CD4-positive, CD25-positive, alpha-beta regulatory T cell (primary cell): ENCODE measurements around the gene E2F1. TPM values are rescaled to one million over a fixed set of nuclear protein-coding genes. Genes with fewer than 3 reads are reported as not detected.

Source experiments
- ATAC-seq, 2 donors: fragments of 150-1000 bp; cut with Tn5 transposase; one replicate each; pipeline ENCODE4 v1.10.0; 2021; ENCODE audit warnings: low read depth in 2 of 2, moderate number of reproducible peaks in 2 of 2, moderate library complexity in 1 of 2
- DNase-seq, 3 donors: peaks; one replicate each; pipeline versions ENCODE4 v3.0.0 to v3.0.0-alpha.2; 2012 to 2022; ENCODE audit warnings: mixed read lengths in 1 of 3
- H3K27ac ChIP-seq: one replicate; pipeline ENCODE4 v1.7.0; 2013; ENCODE audit warnings: mild to moderate bottlenecking, low read length; ENCODE audit not compliant: insufficient read depth, poor library complexity, severe bottlenecking
- H3K27me3 ChIP-seq: one replicate; pipeline ENCODE4 v1.7.0; 2013; ENCODE audit warnings: low read length; ENCODE audit not compliant: control insufficient read depth, insufficient read depth
- H3K36me3 ChIP-seq: one replicate; pipeline ENCODE4 v1.7.0; 2013; ENCODE audit warnings: mild to moderate bottlenecking, low read length, moderate library complexity; ENCODE audit not compliant: control insufficient read depth, insufficient read depth
- H3K4me1 ChIP-seq: 2 replicates; pipeline ENCODE4 v1.7.0; 2013; ENCODE audit warnings: mild to moderate bottlenecking, low read length; ENCODE audit not compliant: insufficient read depth, control insufficient read depth, poor library complexity, severe bottlenecking
- H3K4me3 ChIP-seq: one replicate; pipeline ENCODE4 v1.7.0; 2013; ENCODE audit warnings: low read depth, mild to moderate bottlenecking, low read length, moderate library complexity
- H3K9me3 ChIP-seq, 2 experiments: 1 replicate in 1 of 2; 2 replicates in 1 of 2; pipeline ENCODE4 v1.7.0; 2013; ENCODE audit warnings: low read length in 2 of 2, mild to moderate bottlenecking in 1 of 2, moderate library complexity in 1 of 2; ENCODE audit not compliant: control insufficient read depth in 2 of 2
- H3K27ac Mint-ChIP-seq, 3 donors: one replicate each; pipeline ENCODE4 v1.8.0; 2020 to 2022; ENCODE audit warnings: mild to moderate bottlenecking in 3 of 3, mixed read lengths in 3 of 3, moderate library complexity in 2 of 3
- H3K27me3 Mint-ChIP-seq: one replicate; pipeline ENCODE4 v1.8.0; 2022; ENCODE audit warnings: mild to moderate bottlenecking, mixed read lengths
- H3K36me3 Mint-ChIP-seq: one replicate; pipeline ENCODE4 v1.8.0; 2020; ENCODE audit warnings: mixed read lengths
- H3K4me1 Mint-ChIP-seq, 4 donors: one replicate each; pipeline ENCODE4 v1.8.0; 2020 to 2022; ENCODE audit warnings: mixed read lengths in 4 of 4, mild to moderate bottlenecking in 1 of 4
- H3K4me3 Mint-ChIP-seq, 4 donors: one replicate each; pipeline ENCODE4 v1.8.0; 2020 to 2022; ENCODE audit warnings: mild to moderate bottlenecking in 4 of 4, mixed read lengths in 4 of 4, moderate library complexity in 3 of 4
- H3K9me3 Mint-ChIP-seq, 7 donors: one replicate each; pipeline ENCODE4 v1.8.0; 2020 to 2022; ENCODE audit warnings: mixed read lengths in 7 of 7, mild to moderate bottlenecking in 3 of 7, moderate library complexity in 2 of 7
- polyA plus RNA-seq, 4 donors: library from polyadenylated mRNA; unstranded; fragments of 300-500 nt; fragmentation: Illumina TruSeq; gene quantifications; one replicate each; pipeline ENCODE4 v1.2.3, GENCODE V29; 2021
- total RNA-seq: library from RNA; stranded (reverse); gene quantifications from one replicate; pipeline ENCODE4 v1.2.3, GENCODE V29; 2022

The E2F1 gene
- total and polyA plus RNA-seq, 5 donors from 2014 or later: 0.48 to 3.1 (median 0.94) TPM

DNA sequence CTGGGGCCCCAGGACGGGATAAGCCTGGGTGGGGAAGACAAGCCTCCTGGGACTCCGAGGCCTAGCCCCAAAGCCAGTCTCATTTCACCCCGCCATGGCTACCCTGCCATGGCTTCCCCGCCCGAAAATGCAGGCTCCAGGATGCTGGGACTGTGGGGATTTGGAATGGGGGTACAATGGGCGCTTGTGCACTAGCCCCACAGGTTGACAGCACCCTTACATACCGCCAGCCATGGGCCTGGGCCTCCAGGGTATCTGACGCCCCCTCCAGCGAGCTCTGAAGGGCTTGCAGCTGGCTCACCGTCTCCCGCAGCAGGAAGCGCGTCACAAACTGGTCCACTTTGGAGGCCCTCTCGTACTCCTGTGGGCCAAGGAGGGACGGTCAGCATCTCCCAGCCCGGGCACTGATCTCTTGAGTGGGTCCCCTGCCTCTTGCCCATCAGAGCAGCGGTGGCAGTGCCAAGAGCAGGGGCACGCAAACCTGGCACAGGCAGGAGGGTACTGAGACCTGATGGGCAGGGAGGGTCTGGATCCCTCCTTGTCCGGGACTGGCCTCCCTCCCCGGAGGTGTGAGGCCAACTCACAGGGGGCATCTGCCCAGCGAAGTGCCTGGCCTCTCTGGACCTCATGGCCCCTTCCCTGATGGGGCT, 26.0 kb downstream of the E2F1 start:
- no peaks in the 10 kb centered on the region for H3K9me3 Mint-ChIP-seq
- H3K4me3 ChIP-seq: no peak overlapping the region
- no peak overlapping the region for H3K27ac ChIP-seq
- no peak for ATAC-seq
- H3K4me3 Mint-ChIP-seq: peak overlapping the region in 1 of 4 donors; percentile 80
- DNase-seq: no peak
- H3K9me3 ChIP-seq: no peaks in the 10 kb centered on the region
- no peaks in the 10 kb centered on the region for H3K27me3 Mint-ChIP-seq
- no peaks in the 10 kb centered on the region for H3K36me3 ChIP-seq
- H3K4me1 Mint-ChIP-seq: peaks cover 6 to 27% (median 17%) of the 10 kb centered on the region in 4 donors
- no peaks in the 10 kb centered on the region for H3K27me3 ChIP-seq
- peaks cover 30% of the 10 kb centered on the region for H3K4me1 ChIP-seq
- no peak overlapping the region for H3K27ac Mint-ChIP-seq
- no peaks in the 10 kb centered on the region for H3K36me3 Mint-ChIP-seq

DNA sequence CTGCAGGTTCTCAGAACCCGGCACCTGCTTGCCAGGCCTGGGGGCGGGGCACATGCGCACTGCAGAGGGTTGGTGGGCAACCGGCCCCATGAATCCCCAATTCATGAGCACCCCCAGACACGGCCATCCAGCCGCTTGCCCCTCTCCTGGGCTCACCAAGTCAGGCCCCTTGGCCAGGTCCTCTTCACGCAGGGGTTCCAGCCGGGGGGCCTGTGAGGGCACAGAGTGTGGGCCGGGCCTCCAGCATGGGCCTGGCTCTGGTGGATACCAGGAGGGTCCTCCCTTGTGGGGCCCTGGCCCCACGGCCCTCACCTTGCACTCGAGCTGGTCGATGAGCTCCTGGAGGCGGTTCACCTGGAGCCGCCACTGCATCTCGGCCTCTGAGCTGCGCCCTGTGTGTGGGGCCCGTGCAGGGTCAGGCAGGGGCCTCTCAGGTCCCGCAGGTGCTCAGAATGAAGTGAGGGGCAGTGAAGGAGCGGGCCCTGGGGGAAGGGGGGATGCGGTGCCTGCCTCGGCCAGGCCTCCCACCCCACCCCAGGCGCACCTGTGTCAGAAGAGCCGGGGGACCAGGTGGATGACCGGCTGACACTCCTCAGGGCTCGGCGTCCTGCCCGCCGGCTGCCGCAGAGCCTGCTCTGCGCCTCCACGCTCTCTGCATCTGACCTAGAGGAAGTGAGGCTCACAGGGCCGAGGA, 26.7 kb downstream of the E2F1 start:
- no peak overlapping the region for H3K27ac Mint-ChIP-seq
- H3K4me3 Mint-ChIP-seq: no peak overlapping the region
- H3K9me3 Mint-ChIP-seq: no peaks in the 10 kb centered on the region
- ATAC-seq: no peak
- no peaks in the 10 kb centered on the region for H3K36me3 ChIP-seq
- no peak for DNase-seq
- no peaks in the 10 kb centered on the region for H3K9me3 ChIP-seq
- peaks cover 2 to 20% (median 11%) of the 10 kb centered on the region in 4 donors for H3K4me1 Mint-ChIP-seq
- H3K27ac ChIP-seq: no peak overlapping the region
- no peaks in the 10 kb centered on the region for H3K36me3 Mint-ChIP-seq
- H3K27me3 Mint-ChIP-seq: no peaks in the 10 kb centered on the region
- H3K4me1 ChIP-seq: peaks cover 26% of the 10 kb centered on the region
- no peak overlapping the region for H3K4me3 ChIP-seq
- H3K27me3 ChIP-seq: no peaks in the 10 kb centered on the region

DNA sequence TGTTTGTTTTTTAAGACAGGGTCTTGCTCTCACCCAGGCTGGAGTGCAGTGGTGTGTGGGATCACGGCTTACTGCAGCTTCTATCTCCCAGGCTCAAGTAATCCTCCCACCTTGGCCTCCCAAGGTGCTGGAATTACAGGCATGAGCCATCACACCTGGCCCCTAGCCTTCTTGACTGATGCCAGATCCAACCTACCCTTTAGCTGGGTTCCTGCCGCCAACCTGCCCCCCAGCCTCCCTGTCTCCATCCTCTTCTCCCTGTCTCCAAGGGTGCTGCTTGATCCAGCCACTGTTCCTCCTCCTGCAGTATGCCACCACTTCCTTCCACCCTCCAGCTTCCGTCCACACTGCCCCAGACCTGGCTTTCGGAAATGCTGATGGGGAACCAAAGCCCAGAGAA, 27.3 kb downstream of the E2F1 start:
- Histone ChIP-seq H3K27ac (no peak overlapping the region), H3K9me3 (no peaks in the 10 kb centered on the region), H3K4me1 (peaks cover 20% of the 10 kb centered on the region), H3K4me3 (no peak overlapping the region), H3K27me3 (no peaks in the 10 kb centered on the region), H3K36me3 (no peaks in the 10 kb centered on the region)
- Mint-ChIP-seq H3K9me3 (no peaks in the 10 kb centered on the region), H3K4me1 (peaks cover 0 to 14% (median 8%) of the 10 kb centered on the region in 4 donors), H3K27me3 (no peaks in the 10 kb centered on the region), H3K27ac (no peak overlapping the region), H3K4me3 (peak overlapping the region in 1 of 4 donors; percentile 44), H3K36me3 (no peaks in the 10 kb centered on the region)
- ATAC-seq: no peak
- no peak for DNase-seq

DNA sequence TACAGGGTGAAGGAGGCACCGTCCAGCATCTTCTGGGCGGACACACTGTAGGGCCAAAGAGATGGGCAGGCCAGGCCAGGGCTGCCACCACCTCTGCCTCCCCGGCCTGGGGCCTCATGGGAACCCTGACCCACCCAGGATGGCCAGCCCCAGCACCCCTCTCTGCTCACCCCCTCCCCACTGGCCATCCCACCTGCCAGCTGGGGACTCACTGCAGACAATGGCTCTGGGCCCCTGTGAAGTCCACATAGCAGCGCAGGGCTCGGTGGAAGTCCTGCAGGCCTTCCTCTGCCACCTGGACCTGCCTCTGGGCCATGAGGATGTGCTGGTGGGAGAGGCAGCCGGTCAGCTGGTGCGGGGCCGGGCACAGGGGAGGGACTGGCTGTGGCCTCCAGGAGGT, 27.7 kb downstream of the E2F1 start:
- H3K27ac Mint-ChIP-seq: no peak overlapping the region
- no peak overlapping the region for H3K4me3 ChIP-seq
- ATAC-seq (no peak), DNase-seq (no peak)
- no peaks in the 10 kb centered on the region for H3K36me3 Mint-ChIP-seq
- no peaks in the 10 kb centered on the region for H3K36me3 ChIP-seq
- H3K4me1 Mint-ChIP-seq: peaks cover 0 to 12% (median 8%) of the 10 kb centered on the region in 4 donors
- H3K4me3 Mint-ChIP-seq: no peak overlapping the region
- no peak overlapping the region for H3K27ac ChIP-seq
- no peaks in the 10 kb centered on the region for H3K9me3 Mint-ChIP-seq
- H3K4me1 ChIP-seq: peaks cover 16% of the 10 kb centered on the region
- H3K27me3 Mint-ChIP-seq: no peaks in the 10 kb centered on the region
- H3K27me3 ChIP-seq: no peaks in the 10 kb centered on the region
- H3K9me3 ChIP-seq: no peaks in the 10 kb centered on the region

DNA sequence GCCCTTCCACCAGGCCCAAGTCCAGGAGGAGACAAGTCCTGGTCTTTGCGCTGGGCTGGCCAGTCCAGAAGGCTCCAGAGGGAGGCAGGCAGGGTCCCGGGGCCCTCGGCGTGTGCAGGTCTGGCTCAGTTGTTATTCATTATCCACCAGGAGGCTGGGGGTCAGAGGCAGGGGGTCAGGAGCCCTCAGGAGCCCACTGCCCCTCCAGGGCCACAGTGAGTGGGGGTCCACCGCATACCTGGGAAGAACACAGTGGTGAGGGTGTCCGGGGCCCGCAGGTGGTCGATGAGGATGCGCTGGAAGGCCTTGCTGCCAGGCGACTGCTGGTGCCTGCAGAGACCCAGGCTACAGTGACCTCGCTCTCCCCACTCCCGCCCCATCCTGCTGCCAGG, 28.5 kb downstream of the E2F1 start:
- H3K4me3 Mint-ChIP-seq: no peak overlapping the region
- no peak overlapping the region for H3K4me3 ChIP-seq
- H3K27me3 ChIP-seq: no peaks in the 10 kb centered on the region
- no peaks in the 10 kb centered on the region for H3K9me3 Mint-ChIP-seq
- H3K4me1 ChIP-seq: peaks cover 8% of the 10 kb centered on the region
- no peaks in the 10 kb centered on the region for H3K27me3 Mint-ChIP-seq
- H3K36me3 Mint-ChIP-seq: no peaks in the 10 kb centered on the region
- no peak for ATAC-seq
- H3K36me3 ChIP-seq: no peaks in the 10 kb centered on the region
- no peak overlapping the region for H3K27ac ChIP-seq
- no peaks in the 10 kb centered on the region for H3K9me3 ChIP-seq
- peaks cover under 1 to 16% (median 8%) of the 10 kb centered on the region in 4 donors for H3K4me1 Mint-ChIP-seq
- H3K27ac Mint-ChIP-seq: no peak overlapping the region
- DNase-seq: no peak

DNA sequence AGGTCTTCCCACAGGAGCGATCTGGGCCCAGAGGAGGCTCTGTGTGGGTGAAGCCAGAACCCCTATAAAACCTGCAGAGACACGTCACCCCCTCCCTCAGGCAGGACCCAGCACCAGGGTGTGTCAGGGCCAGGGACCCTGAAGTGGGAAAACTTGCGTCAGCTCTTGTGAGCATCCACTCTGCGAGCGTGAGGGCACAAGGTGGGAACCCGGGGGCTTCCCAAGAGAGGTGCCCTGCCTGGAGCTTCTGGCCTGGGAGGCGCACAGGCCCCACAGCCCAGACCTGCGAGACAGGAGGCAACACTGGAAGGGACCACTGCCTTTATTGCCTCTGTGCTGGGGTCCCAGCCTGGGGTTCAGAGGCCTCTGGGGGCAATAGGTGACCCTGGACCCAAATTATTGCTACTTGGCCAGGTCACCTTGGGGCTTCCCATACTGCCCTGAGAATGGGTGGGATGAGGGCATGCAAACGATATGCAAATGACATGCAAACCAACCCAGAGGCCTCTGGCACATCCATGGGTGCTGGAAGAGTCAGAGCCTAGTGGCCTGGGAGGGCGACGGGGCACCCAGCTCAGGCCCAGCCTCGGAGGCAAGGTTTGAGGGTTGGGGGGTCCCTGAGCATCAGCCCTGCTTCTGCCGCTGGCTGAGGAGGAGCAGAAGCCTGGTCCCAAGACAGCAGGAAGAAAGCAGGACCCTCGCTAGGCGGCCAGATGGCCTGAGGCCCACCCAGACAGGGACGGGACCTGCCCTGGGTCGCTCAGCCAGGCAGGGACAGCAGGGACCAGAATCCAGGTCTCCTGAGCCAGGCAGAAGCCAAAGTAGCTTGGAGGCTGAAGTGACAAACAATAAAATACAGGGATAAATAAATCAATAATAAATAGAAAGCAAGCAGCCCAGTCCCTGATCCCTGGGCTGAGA, 29.1 kb downstream of the E2F1 start:
- Histone ChIP-seq H3K27ac (no peak overlapping the region), H3K36me3 (no peaks in the 10 kb centered on the region), H3K4me1 (peaks cover 2% of the 10 kb centered on the region), H3K9me3 (no peaks in the 10 kb centered on the region), H3K4me3 (no peak overlapping the region), H3K27me3 (no peaks in the 10 kb centered on the region)
- Mint-ChIP-seq H3K27me3 (no peaks in the 10 kb centered on the region), H3K9me3 (no peaks in the 10 kb centered on the region), H3K36me3 (no peaks in the 10 kb centered on the region), H3K4me1 (peaks cover 2 to 17% (median 9%) of the 10 kb centered on the region in 4 donors), H3K4me3 (no peak overlapping the region), H3K27ac (no peak overlapping the region)
- no peak for ATAC-seq
- DNase-seq: no peak

DNA sequence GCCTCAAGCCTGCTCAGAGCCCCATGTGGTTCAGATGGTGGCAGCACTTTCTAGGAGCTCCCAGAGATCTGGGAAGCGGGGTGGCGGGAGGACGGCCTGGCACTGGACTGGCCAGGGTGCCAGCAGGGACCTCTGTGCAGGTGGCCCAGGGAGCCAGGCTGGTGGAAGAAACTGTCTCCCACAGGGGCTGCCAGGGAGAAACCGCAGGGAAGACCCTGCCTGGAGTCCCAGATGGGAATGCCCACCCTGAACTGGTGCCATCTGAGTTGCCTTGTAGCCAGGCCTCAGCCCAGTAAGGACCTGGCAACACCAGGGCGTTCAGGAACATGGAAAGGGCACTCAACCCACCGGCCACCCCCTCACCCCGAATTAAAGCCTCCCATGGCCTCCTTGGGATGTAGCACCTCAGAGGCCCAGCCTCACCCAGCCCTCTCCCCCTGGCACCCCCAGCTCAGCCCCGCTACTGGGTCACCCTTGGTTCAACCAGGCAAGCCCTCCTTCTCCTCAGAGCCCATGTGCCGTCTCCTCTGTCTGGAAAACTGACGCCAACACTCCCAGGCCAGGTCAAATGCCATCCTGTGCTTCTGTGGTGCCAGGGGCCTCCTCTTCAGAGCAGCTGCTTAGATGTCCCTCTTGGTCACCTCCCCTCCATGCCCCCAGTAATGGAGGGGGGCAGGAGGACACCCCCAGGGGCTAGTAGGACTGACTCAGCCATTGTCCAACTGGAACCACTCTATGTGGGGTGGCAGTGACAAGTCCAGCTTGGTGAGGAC, 30.0 kb downstream of the E2F1 start:
- Histone ChIP-seq H3K4me1 (no peaks in the 10 kb centered on the region), H3K4me3 (no peak overlapping the region), H3K9me3 (no peaks in the 10 kb centered on the region), H3K27ac (no peak overlapping the region), H3K27me3 (no peaks in the 10 kb centered on the region), H3K36me3 (no peaks in the 10 kb centered on the region)
- DNase-seq: no peak
- Mint-ChIP-seq H3K9me3 (no peaks in the 10 kb centered on the region), H3K36me3 (no peaks in the 10 kb centered on the region), H3K4me3 (no peak overlapping the region), H3K27me3 (no peaks in the 10 kb centered on the region), H3K27ac (no peak overlapping the region), H3K4me1 (peaks cover 4 to 21% (median 12%) of the 10 kb centered on the region in 4 donors)
- no peak for ATAC-seq
